Activated CD8-positive, alpha-beta T cell treated with anti-CD3 and anti-CD28 coated beads for 36 hours (primary cell): Measurements from ENCODE around the gene SLC12A9. TPM values are rescaled to one million over a fixed set of nuclear protein-coding genes. Genes with fewer than 3 reads are reported as not detected.

Experiments
- ATAC-seq: fragments of 200-7000 bp; cut with Tn5 transposase; one replicate; pipeline ENCODE4 v1.10.0; 2021; ENCODE audit warnings: mild to moderate bottlenecking, moderate library complexity
- CTCF ChIA-PET: fragments of 350-600 bp; sonication (Branson Sonifier 250); formaldehyde crosslinking; loops from one replicate; lab custom pipeline; 2021; ENCODE audit warnings: antibody characterized with exemption; lab: Charles Lee
- POLR2A ChIA-PET: fragments of 350-600 bp; sonication (Branson Sonifier 250); formaldehyde crosslinking; loops from one replicate; lab custom pipeline; 2021; ENCODE audit warnings: antibody characterized with exemption; lab: Charles Lee
- DNase-seq: peaks from one replicate; pipeline ENCODE4 v3.0.0-alpha.2; 2020
- H3K27ac Mint-ChIP-seq: one replicate; pipeline ENCODE4 v1.8.0; 2021; ENCODE audit warnings: mild to moderate bottlenecking, mixed read lengths
- H3K27me3 Mint-ChIP-seq: one replicate; pipeline ENCODE4 v1.8.0; 2021; ENCODE audit warnings: mixed read lengths
- H3K36me3 Mint-ChIP-seq: one replicate; pipeline ENCODE4 v1.8.0; 2021; ENCODE audit warnings: low read depth, mixed read lengths
- H3K4me1 Mint-ChIP-seq: one replicate; pipeline ENCODE4 v1.8.0; 2021; ENCODE audit warnings: low read depth, mixed read lengths
- H3K4me3 Mint-ChIP-seq: one replicate; pipeline ENCODE4 v1.8.0; 2021; ENCODE audit warnings: mild to moderate bottlenecking, moderate library complexity, mixed read lengths
- H3K9me3 Mint-ChIP-seq: one replicate; pipeline ENCODE4 v1.8.0; 2021; ENCODE audit warnings: mixed read lengths
- intact Hi-C: fragments of 100-400 bp; cut with micrococcal nuclease; formaldehyde crosslinking; loops from one replicate; pipeline ENCODE4 v1.10.0; 2022
- total RNA-seq, 2 experiments: library from RNA; stranded (reverse); gene quantifications; one replicate each; pipeline ENCODE4 v1.2.3, GENCODE V29; 2021
- TF ChIP-seq, protein P1 (sequence below): fragments of 200-600 bp; IDR thresholded peaks from one replicate; pipeline ENCODE4 v1.8.0; 2022; ENCODE audit warnings: antibody characterized with exemption, mild to moderate bottlenecking

Gene SLC12A9
- total RNA-seq, 2 experiments from 2014 or later, result 10.2 to 11.3 TPM

DNA sequence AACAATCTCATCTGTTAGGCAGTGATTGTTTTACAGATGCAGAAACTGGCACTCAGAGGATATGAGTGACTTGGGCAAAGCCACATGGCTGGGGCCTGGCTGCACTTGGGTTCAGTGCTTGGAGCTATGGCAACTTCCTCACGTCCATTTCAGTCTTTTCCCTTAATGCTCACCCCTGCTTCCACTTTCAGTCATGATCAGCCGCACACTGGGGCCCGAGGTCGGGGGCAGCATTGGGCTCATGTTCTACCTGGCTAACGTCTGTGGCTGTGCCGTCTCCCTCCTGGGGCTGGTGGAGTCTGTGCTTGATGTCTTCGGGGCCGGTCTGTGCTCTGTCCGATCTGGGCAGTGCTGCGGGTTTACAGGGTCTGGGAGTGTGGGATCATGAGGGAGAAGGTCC is 3.0 kb downstream of the SLC12A9 start:
- H3K4me1 Mint-ChIP-seq, result peaks cover 15% of the 10 kb centered on the region
- H3K4me3 Mint-ChIP-seq, result no peak overlapping the region
- H3K27me3 Mint-ChIP-seq, result no peaks in the 10 kb centered on the region
- H3K36me3 Mint-ChIP-seq, result peaks cover 8% of the 10 kb centered on the region
- TF ChIP-seq, protein P1, sequence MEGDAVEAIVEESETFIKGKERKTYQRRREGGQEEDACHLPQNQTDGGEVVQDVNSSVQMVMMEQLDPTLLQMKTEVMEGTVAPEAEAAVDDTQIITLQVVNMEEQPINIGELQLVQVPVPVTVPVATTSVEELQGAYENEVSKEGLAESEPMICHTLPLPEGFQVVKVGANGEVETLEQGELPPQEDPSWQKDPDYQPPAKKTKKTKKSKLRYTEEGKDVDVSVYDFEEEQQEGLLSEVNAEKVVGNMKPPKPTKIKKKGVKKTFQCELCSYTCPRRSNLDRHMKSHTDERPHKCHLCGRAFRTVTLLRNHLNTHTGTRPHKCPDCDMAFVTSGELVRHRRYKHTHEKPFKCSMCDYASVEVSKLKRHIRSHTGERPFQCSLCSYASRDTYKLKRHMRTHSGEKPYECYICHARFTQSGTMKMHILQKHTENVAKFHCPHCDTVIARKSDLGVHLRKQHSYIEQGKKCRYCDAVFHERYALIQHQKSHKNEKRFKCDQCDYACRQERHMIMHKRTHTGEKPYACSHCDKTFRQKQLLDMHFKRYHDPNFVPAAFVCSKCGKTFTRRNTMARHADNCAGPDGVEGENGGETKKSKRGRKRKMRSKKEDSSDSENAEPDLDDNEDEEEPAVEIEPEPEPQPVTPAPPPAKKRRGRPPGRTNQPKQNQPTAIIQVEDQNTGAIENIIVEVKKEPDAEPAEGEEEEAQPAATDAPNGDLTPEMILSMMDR, result no peak
- no peak for ATAC-seq
- no peak overlapping the region for H3K27ac Mint-ChIP-seq
- intact Hi-C loops, result no loop called here
- H3K9me3 Mint-ChIP-seq, result no peaks in the 10 kb centered on the region
- DNase-seq, result no peak
- POLR2A ChIA-PET, result interaction anchor here (0.8 to 1.7 kb wide), 3 partner anchors 11 to 250 kb away, joined by 3 to 4 read pairs (median 3); partner anchors contain the start of gene SRRT
- CTCF ChIA-PET, result interaction anchor here (1.3 to 2.7 kb wide), 2 partner anchors 55 to 150 kb away, joined by 3 to 11 read pairs; no protein-coding TSS in a partner anchor

DNA sequence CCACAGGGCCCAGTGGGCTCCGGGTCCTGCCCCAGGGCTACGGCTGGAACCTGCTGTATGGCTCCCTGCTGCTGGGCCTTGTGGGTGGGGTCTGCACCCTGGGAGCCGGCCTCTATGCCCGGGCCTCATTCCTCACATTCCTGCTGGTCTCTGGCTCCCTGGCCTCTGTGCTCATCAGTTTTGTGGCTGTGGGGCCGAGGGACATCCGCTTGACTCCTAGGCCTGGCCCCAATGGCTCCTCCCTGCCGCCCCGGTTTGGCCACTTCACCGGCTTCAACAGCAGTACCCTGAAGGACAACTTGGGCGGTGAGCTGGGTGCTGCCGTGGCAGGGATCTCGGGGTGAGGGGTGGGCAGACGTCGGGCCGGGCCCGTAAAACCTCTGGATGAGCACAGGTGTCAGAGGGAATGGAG is 4.4 kb downstream of the SLC12A9 start:
- Mint-ChIP-seq H3K27me3 (no peaks in the 10 kb centered on the region), H3K27ac (no peak overlapping the region), H3K9me3 (no peaks in the 10 kb centered on the region), H3K4me3 (no peak overlapping the region), H3K4me1 (peaks cover 11% of the 10 kb centered on the region), H3K36me3 (peaks cover 14% of the 10 kb centered on the region)
- CTCF ChIA-PET, result interaction anchor here (2.7 kb wide), 1 partner anchor 57 kb away, joined by 11 read pairs; no protein-coding TSS in a partner anchor
- intact Hi-C loops, result no loop called here
- DNase-seq, result no peak
- TF ChIP-seq, protein P1, result no peak
- POLR2A ChIA-PET, result interaction anchor here (0.6 to 2.1 kb wide), 2 partner anchors 10 to 18 kb away, joined by 3 to 7 read pairs; partner anchors contain the start of genes SRRT and TRIP6
- ATAC-seq, result no peak

DNA sequence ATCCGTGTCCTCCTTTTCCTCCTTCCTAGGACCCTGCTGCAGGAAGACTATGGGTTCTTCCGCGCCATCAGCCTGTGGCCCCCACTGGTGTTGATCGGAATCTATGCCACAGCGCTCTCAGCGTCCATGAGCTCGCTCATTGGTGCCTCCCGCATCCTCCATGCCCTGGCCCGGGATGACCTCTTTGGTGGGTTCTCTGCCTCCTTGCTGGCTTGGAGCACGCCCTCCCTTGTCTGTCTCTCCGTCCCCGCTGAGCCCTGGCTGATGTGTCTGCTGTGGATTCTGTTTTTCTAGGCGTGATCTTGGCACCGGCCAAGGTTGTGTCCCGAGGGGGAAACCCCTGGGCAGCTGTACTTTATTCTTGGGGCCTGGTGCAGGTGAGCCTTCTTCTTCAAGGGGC is 7.3 kb downstream of the SLC12A9 start:
- Mint-ChIP-seq H3K27ac (no peak overlapping the region), H3K4me3 (no peak overlapping the region), H3K4me1 (no peaks in the 10 kb centered on the region), H3K27me3 (no peaks in the 10 kb centered on the region), H3K36me3 (peaks cover 17% of the 10 kb centered on the region), H3K9me3 (no peaks in the 10 kb centered on the region)
- no peak for ATAC-seq
- no peak for DNase-seq
- ChIA-PET CTCF (interaction anchor here (0.8 kb wide), 1 partner anchor 60 kb away, joined by 3 read pairs; no protein-coding TSS in a partner anchor), POLR2A (no interaction called here)
- TF ChIP-seq, protein P1, result no peak
- intact Hi-C loops, result no loop called here

DNA sequence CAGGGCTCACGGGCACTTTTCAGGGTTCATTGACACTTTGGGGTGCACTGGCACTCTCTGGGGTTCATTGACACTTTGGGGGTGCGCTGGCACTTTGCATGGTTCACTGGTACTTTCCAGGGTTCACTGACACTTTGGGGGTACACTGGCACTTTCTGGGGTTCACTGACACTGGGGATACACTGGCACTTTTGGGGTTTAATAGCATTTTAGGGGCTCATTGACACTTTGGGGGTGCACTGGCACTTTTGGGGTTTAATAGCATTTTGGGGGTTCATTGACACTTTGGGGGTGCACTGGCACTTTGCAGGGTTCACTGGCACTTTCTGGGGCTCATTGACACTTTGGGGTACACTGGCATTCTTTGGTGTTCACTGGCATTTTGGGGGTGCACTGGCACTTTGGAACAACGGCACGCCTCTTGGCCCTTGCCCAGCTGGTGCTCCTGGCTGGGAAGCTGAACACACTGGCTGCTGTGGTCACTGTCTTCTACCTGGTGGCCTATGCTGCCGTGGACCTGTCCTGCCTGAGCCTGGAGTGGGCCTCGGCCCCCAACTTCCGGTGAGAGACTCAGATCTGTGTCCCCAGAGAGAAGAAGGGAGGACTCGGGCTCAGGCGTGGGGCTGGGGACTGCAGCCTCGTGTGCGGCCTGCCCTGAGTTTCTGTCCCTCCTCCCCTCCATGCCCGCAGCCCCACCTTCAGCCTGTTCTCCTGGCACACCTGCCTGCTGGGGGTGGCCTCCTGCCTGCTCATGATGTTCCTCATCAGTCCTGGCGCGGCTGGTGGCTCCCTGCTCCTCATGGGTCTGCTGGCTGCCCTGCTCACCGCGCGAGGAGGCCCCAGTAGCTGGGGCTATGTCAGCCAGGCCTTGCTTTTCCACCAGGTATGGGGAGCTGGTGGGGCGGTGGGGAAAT is 8.4 kb downstream of the SLC12A9 start:
- no peaks in the 10 kb centered on the region for H3K4me1 Mint-ChIP-seq
- CTCF ChIA-PET, result no interaction called here
- peaks cover 17% of the 10 kb centered on the region for H3K36me3 Mint-ChIP-seq
- H3K27me3 Mint-ChIP-seq, result no peaks in the 10 kb centered on the region
- ATAC-seq (no peak), DNase-seq (no peak)
- no peak overlapping the region for H3K4me3 Mint-ChIP-seq
- intact Hi-C loops, result no loop called here
- no peak overlapping the region for H3K27ac Mint-ChIP-seq
- no peaks in the 10 kb centered on the region for H3K9me3 Mint-ChIP-seq
- TF ChIP-seq, protein P1, result no peak
- POLR2A ChIA-PET, result interaction anchor here (1.0 kb wide), 1 partner anchor 54 kb away, joined by 3 read pairs; no protein-coding TSS in a partner anchor

DNA sequence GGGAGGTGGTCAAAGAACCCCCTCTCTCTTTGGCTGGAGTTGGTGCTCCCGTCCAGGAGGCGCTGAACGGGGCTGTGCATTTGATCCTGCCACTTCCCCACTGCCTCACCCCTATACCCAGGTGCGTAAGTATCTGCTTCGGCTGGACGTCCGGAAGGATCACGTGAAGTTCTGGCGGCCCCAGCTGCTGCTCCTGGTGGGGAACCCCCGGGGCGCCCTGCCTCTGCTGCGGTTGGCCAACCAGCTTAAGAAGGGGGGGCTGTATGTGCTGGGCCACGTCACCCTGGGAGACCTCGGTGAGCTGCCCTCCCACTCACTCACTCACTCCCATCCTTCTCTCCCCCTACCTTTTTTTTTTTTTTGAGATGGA is 9.1 kb downstream of the SLC12A9 start:
- H3K27ac Mint-ChIP-seq, result no peak overlapping the region

More for the DNA sequence above, 9.1 kb downstream of the SLC12A9 start:
- H3K4me3 Mint-ChIP-seq, result no peak overlapping the region
- DNase-seq (no peak), ATAC-seq (no peak)
- H3K4me1 Mint-ChIP-seq, result no peaks in the 10 kb centered on the region
- TF ChIP-seq, protein P1, result no peak
- intact Hi-C loops, result no loop called here
- H3K27me3 Mint-ChIP-seq, result no peaks in the 10 kb centered on the region
- ChIA-PET CTCF (no interaction called here), POLR2A (interaction anchor here (1.0 to 1.1 kb wide), 2 partner anchors 13 to 54 kb away, joined by 3 read pairs; partner anchors contain the start of gene SRRT)
- peaks cover 17% of the 10 kb centered on the region for H3K36me3 Mint-ChIP-seq
- no peaks in the 10 kb centered on the region for H3K9me3 Mint-ChIP-seq
